GM18511 (cell line): ENCODE measurements around the gene SLITRK2.

Experiments
- ATAC-seq: cut with Tn5 transposase; IDR thresholded peaks from one replicate; pipeline ENCODE4 v1.9.1; 2021; ENCODE audit warnings: mild to moderate bottlenecking, moderate library complexity; ENCODE audit not compliant: unreplicated experiment

Gene SLITRK2

DNA sequence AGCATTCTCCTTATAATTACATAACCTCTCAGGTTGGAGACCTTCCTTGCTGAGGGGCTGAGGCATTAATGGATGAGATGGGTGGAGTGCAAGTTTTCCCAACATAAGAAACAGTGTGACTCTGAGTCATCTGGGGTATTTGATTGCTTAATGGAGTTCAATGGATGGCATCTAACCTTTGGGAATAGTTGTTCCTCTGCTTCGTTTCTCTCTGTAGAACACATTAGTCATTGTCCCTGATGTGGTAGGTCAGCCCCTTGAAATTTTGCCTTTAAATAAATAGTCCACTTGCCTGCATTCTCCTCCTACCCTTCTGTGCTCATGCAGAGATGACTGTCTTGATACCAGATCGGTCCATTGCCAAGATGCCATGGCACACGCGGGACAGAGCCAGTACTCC lies 38.6 kb downstream of the SLITRK2 start:
- no peak for ATAC-seq

GRCh38 chrX:145861818-145862217 lies 44.2 kb downstream of the SLITRK2 start:
- no peak for ATAC-seq

DNA sequence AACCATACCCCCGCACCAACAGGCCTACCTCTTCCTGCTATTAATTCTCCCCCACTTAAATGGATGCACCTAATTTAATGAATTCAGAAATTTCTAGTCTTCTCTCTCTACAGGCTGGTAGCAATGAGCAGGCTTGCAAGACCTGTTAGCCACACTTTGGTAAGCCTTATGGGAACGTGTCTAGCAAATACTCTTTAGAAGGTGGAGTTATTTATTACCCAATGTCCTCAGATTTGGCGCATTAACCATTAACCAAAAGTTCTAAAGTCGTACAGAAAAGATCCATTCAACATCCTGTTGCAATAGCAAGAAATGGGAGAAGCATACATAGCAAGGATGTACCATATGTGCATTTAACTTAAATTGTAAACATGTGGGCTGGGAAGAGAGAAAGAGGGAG lies 47.5 kb downstream of the SLITRK2 start:
- no peak for ATAC-seq
